ENCODE data around the gene DCST1.
A peak's percentile ranks its signal among the peaks of the same experiment; 100 is the strongest.

DCST1 gene

DNA sequence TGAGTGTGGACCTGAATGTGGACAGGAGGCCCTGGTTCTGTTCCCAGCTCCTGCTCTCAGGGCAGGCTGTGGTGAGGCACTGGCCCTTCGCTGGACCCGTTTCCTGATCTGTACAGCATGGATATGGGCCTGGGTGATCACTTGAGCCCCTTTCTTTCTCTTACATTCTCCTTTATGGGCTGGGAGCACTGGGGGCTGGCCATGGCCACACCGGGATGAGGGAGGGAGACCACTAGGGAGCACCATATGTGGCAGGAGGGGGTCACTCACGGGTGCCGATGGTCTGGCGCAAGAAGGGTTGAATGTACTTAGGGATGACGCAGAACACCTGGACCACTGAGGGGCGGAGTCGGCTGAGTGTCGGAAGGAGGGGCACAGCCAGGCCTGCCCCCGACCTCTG lies 2.7 kb upstream of the DCST1 start:
- no peak for DNase-seq (ENCODE audit: low read depth in 1 of 2, low spot score in 1 of 2)

DNA sequence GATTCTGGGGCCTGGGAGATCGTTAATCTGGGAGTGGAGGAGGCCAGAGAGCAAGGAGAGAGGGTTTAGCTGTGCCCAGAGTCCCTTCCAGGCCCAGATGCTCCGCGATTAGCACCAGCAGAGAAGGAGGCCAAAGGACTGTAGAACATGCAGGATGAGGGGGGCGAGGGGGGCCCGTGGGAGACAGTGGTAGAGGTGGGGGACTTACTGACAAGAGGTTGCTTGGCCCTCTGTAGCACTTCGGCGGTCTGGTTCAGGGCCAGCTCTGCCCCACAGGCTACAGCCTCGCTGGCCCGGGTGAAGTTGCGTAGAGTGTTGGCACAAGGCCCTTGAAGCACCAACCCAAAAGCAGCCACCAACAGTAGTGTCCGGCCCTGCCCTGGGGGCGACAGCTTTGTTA lies 738 bp upstream of the DCST1 start:
- DNase-seq (ENCODE audit: low read depth in 1 of 2, low spot score in 1 of 2), result no peak

DNA sequence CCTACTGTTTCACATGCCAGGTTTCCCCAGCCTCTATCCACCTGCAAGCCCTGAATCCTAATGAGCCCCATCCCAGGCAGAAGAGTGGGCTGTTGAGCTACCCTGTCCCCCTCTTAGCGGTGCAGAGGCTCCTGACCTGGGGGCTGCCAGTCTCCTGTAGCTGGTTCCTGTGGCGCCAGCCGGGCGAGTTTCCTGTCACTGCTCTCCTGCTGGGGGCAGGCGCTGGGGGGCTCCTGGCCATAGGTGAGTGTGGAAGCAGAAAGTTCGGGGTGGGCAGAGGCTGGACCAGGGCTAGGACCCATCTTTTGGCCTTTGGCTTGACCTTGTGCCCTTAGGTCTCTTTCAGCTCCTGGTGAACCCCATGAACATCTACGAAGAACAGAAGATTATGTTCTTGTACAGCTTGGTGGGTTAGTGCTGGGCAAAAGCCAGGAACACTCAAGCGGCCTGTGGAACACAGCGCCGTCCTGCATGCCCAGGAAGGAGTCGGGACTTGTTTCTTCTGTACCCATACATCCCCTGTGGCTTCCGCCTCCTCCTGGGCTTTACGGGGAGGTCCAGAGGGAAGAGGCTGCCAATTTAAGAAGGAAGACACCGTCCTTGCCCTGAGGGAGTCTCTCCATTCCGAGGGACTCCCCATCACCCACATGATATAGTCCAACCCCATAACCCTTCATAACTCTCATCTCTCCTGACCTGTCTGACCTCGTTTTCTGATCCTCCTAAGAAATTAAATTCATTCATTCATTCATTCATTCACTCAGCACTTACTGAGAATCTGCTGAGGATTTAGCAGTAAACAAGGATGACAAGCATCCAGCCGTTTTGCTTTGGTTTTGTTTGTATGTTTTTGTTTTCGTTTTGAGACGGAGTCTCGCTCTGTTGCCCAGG lies 939 bp downstream of the DCST1 start:
- DNase-seq (ENCODE audit: low read depth in 1 of 2, low spot score in 1 of 2), result no peak

DNA sequence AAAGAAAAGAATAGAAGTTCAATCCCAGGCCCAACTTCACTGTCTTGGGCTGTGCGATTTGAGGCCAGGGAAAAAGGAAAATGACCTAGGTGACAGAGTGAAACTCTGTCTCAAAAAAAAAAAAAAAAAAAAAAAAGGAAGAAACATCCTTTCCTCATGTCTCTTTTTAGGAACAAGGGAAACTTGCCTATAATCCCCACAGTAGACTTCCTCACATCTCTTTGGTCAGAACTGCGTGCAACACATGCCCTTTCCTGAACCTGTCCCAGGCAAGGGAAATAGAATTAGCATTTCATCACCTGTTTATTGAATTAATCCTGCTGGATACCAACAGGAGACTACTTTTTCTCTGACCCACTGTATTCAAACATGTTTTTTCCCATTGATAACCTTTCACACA lies 2.3 kb downstream of the DCST1 start:
- no peak for DNase-seq (ENCODE audit: low read depth in 1 of 2, low spot score in 1 of 2)

DNA sequence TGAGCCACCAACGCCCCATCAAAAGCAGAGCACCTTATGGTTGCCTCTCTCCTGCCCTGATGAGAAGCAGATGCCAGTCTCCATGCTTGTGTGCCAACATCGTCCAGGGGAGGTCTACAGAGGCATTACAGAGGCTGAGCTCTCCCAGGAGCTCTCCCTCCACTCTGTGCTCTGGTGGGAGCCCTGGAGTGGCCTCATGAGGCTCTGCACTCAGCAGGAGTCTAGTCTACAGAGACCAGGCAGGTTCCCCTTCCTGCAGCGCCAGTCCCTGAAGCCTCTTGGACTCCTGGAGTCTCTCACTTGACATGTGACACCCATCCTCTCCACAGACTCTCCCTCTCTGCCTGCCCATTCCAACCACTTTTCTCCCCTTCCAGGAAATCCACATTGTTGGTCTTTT lies 3.4 kb downstream of the DCST1 start:
- no peak for DNase-seq (ENCODE audit: low read depth in 1 of 2, low spot score in 1 of 2)

DNA sequence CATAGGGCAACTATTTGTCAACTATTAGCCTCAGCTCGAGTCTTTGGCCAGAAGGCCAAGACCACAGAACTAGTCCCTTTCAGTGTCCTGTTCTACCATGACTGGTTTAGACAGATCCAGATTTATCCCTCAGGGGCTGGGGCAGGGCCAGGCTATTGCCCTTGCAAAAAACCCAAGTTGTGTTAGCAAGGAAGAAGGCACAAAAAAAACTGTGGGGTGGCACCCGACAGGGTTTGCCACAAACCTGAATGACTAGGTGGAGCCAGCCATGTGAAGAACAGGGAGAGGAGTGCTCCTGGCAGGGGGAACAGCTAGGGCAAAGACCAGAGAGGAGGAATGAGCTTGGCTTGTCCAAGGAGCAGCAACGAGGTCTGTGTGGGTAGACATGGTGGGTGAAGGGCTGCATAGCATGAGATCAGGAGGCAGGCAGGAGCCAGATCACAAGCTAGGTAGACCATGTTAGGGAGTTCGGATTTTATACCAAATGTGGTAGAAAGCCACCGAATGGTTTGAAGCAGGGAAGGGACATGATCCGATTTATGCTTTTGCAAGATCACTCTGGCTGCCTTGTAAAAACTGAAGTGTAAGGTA lies 4.3 kb downstream of the DCST1 start:
- no peak for DNase-seq (ENCODE audit: low read depth in 1 of 2, low spot score in 1 of 2)

DNA sequence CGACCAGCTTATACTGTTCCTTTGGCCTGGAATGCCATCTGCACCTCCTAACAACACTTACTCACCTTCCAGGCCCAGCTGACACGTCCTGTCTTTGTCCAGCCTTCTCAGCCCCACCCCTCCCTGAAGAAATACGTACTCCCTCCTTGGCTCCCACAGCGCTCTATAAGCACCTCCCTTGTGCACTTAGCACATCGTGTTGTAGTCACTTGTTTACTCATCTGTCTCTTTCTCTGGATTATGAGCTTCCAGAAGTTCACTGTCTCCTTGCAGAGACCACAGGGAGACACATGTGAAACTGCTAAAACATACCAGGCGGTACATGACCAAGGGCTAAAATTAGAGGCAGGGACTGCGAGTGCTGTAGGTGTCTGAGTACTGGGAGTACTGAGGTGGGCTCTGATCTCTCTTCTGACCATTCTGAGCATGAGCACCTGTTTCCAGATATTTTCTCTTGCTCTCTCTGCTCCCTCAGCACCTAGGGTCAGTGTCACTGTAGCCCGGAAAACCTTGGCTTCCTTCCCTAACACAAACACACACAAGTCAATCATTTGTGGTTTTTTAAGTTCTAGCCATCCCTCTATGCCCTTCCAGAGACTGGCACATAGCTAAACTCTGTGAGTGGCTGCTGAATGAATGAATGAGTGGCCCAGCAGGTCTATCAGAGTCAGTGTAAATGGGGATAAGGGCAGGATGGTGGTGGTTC lies 5.1 kb downstream of the DCST1 start:
- no peak for DNase-seq (ENCODE audit: low read depth in 1 of 2, low spot score in 1 of 2)

DNA sequence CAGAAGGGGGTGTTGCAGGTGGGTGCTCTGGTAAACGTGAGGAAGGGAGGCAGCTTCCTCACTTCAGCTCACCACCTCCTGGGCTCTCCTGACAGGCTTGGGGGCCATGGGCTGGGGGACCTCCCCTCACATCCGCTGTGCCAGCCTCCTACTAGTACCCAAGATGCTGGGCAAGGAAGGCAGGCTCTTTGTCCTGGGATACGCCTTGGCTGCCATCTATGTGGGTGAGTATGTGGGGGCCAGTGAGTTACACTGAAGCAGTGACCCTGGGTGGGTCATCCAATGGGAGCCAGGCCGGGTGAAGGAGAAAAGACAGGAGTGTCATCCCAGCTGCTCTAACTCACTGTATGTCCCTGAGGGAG lies 5.7 kb downstream of the DCST1 start:
- DNase-seq (ENCODE audit: low read depth in 1 of 2, low spot score in 1 of 2), result no peak

DNA sequence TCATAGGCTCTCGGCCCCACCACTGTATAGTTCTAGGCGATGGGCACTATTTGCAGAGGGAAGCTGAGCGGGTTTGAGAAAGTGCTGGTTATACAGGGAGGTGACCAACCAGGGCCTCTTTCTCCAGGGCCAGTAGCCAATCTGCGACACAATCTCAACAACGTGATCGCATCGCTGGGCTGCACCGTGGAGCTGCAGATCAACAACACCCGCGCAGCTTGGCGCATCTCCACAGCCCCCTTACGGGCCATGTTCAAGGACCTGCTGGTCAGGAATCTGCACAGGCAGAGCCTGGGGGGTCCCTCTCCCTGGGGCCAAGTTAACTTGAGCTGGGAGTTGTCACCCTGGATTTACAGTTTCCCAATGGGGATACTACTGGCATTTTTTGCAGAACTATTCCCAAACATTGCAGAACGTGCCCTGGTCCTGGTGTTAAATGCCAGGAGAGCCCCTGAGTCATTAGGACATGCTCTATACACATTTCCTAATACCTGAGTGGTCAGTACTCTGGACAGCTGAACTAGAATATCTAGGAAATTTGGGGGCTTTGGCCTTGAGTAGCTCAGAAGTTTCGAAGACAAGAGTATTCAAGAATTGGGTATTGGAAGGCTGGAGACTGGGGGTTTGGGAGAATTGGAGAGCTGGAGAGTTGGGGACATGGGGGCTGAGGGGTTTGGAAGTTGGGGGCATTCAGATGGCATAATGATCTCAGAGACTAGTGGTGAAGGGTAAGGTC lies 6.9 kb downstream of the DCST1 start:
- DNase-seq (ENCODE audit: low read depth in 1 of 2, low spot score in 1 of 2), result no peak

DNA sequence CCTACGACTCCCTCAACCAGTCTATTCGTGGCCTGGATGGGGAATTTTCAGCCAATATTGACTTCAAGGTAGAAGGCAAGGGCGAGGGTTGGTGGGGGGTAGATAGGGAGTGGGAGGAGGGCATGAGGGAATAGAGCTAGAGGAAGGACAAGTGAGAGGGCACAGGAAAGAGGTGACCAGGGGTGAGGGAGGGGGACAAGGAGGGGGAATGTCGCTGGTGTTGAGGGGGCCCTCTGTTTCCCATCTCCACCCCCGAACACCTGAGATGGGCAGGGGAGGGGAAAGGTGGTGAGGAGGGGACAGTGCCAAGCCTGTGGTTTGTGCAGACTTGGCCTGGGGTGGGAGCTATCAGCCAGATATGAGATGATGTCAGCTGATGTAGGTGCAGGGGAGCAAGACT lies 9.2 kb downstream of the DCST1 start:
- DNase-seq (ENCODE audit: low read depth in 1 of 2, low spot score in 1 of 2), result no peak

DNA sequence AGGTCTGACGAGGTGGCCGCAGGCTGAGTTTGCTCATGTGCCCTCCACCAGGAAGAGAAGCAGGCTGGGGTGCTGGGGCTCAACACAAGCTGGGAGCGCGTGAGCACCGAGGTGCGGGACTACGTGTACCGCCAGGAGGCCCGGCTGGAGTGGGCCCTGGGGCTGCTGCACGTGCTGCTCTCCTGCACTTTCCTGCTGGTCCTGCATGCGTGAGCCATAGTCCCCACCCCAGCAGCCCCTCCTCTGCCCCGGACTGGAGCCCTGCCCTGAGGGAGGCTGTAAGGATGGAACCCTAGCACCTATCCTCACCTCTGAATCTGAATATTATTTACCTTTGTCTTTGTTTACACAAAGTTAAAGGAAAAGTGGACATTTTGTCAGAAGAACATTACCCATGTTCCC lies 9.7 kb downstream of the DCST1 start:
- no peak for DNase-seq (ENCODE audit: low read depth in 1 of 2, low spot score in 1 of 2)

DNA sequence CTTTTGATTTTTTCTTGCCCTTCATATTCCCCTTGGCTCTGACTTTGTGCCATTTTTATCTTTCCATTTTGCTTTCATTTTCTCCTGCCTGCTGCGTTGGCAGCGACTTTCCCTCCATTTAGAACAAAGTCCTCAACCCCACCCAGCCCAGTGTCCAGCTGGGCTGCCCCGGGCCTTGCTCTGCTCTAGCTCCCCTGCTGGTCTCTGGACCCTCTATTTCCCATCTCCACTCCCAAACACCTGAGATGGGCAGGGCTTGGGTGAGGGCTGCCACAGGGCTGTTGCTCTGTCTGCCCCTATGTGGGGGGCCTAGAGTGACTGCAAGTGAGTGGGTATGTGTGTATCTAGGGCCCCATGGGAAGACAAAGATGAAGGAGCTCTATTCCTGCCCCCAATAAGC lies 10.2 kb downstream of the DCST1 start:
- DNase-seq (ENCODE audit: low read depth in 1 of 2, low spot score in 1 of 2), result no peak

DNA sequence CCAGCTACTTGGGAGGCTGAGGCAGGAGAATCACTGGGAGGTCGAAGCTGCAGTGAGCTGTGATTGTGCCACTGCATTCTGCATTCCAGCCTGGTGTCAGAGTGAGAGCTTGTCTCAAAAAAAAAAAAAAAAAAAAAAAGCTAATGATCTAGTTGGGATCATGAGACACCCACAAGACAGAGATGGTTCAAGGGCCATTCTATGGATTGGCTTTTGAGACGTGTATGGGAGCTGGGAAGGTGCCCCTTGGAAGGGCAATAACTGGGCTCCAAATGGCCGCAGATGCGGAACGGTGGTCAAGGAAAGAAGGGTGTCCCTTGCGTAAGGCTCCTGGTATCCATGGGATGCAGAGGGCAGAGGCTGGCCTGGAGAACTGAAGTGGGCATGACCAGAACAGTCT lies 10.7 kb downstream of the DCST1 start:
- no peak for DNase-seq (ENCODE audit: low read depth in 1 of 2, low spot score in 1 of 2)

DNA sequence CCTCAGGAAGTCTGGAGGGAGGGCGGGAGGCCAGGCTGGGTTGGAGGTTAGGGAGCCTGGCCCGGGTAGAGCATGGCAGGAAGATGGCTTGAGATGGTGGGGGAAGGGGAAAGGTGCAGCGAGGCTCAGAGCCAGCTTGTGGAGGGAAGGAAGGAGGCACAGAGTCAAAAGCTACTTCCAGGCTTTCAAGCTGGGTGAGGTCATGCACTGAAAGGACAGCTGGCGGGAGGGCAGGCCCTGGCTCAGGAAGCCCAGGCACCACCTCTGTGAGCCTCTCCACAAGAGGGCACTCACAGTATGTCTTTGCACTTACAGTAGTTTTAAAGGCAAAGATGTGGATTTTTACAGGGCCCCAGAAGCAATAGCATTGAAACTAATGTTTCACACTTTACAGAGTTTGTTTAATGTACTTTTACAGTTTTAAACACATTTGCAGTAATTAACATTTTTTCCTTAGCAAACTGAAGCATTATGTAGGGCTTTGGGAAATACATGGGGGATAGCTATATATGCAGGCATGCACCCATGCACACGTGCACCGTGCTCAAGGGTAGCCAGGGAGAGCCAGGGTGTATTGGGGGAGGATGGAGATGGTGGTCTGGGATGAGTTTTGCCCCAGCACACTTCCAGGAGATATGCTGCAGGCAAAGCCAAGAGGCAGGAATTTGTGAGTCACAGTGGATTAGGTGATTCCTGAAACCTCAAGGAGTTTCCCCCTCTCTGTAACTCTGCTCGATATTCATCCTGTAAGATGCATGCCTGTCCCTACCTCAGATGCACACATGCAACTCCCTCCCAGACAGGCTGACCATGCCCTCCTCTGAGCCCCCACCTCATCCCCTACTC lies 11.4 kb downstream of the DCST1 start:
- no peak for DNase-seq (ENCODE audit: low read depth in 1 of 2, low spot score in 1 of 2)

DNA sequence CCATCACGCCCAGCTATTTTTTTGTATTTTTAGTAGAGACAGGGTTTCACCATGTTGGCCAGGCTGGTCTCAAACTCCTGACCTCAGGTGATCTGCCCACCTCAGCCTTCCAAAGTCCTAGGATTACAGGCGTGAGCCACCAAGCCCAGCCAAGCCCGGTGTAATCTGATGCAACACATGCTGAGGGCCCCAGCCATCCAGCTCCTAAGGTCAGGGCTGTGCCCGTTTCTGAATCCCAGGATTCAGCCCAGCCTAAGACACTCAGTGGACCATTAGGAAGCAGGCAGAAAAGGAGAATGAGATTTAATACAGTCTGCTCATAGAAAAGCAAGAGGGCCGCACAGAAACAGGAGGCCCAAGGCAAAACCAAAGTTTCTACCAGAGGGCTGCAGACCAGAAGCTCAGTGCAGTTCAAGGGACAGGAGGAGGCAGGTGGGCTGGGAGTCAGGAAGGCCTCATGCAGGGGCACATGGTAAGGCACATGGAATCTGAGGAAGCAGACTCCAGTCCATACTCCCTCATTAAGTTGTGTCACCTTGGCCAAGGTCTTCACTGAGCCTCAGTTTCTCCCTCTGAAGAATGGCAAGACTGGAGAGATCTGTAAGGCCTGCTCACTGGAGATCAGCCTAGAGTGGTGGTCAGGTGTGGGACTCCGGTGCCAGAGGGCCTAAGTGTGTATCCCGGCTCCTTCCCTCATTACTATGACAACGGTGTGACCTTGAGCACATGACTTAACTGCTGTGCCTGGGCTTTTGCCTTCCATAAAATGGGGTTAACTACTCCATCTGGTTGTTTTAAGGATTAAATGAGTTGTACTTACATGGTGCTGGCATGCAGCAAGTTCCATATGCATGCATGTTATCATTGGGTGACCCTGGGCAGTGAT lies 15.1 kb downstream of the DCST1 start:
- DNase-seq (ENCODE audit: low read depth in 1 of 2, low spot score in 1 of 2), result no peak

DNA sequence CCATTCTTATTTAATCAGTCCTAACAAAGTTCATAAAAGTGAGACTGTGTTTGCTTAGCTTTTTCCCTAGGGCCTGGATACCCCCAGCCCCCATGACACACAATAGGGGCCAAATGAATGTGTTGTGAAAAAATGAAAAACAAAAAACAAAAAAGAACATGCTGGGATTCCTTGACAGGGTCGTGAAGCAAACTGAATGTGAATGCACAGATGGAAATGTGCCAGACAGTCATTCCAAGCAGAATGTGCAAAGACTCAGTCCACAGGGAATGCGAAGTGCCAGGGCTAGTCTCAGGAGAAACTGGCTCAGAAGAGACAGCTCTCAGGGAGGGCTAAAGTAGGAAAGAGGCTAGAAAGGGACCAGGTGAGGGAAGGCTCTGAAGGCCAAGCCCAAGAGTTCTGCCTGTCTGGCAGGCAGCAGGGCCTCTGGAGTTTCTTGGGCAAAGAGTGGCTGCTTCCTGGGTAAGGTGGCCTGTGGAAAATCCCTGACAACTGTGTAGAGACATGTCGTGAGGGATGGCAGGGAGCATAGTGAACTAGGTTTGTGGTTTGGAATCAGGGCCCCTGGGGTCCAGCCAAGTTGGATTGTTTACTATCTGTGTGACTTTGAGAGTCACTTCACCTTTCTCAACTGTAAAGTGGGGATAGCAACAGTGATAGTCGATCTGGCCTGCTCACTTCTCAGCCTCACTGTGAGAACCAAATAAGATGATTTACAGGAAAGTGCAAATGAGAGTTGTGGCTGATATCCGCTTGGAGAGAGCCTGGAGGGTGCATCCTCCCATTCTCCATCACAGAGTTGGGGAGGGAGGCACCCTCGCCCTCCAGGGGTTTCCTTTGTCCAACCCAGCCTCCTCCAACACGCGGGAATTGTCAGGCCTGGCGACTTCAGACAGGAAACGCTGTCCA lies 16.3 kb downstream of the DCST1 start:
- DNase-seq (ENCODE audit: low read depth in 1 of 2, low spot score in 1 of 2), result no peak

DNA sequence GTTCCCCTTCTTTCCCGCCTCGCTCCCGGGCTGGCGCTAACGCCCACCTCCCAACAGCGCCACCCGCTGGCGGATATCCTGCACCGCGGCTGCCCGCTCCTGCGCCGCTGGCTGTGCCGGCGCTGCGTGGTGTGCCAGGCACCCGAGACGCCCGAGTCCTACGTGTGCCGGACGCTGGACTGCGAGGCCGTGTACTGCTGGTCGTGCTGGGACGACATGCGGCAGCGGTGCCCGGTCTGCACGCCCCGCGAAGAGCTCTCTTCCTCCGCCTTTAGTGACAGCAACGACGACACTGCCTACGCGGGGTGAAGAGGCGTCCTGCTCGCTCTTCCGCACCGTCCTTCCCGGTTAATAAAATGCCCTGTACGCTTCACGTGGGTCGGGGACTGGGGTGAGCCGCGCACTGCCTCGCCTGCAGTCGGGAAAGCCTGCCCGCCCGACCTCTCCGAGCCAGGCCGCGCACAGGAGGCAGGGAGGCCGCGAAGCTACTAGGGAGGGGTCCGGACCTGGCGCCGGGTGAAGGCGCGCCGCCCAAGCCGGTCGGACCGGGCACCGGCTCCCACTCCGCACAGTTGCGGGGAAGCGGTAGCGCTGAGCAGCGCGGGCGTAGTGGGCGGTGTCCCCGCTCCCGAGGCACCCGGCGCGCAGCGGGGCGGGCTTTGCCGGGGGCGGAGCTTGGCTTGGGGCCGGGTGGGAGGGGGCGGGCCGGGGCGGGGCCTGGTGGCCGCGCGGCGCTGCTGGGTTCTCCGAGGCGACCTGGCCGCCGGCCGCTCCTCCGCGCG lies 17.1 kb downstream of the DCST1 start, which contains the start of gene ADAM15:
Gene ADAM15, plus strand, starts transcription at position 757 of the 782 bp plus-strand sequence. CDS start 71 bp downstream, outside the sequence.
- DNase-seq (ENCODE audit: low read depth in 1 of 2, low spot score in 1 of 2), result peak; percentile 64 to 65

DNA sequence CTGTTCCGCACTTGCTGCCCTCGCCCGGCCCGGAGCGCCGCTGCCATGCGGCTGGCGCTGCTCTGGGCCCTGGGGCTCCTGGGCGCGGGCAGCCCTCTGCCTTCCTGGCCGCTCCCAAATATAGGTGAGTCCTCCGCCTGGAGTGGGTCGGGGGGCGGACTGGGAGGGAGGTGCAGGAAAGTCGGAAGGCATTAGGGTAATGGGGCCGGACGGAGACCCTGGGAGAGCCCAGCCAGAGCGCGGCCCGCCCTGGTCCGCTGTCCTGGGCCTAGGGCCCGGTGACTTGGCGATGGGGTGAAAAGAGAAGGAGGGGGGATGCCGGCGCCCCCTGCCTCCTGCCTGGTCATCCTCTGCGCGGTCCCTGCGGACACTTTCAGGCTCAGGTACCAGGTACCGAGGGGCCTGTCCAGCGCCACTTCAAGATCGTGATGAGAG lies 17.7 kb downstream of the DCST1 start:
- no peak for DNase-seq (ENCODE audit: low read depth in 1 of 2, low spot score in 1 of 2)

Measured in activated CD4-positive, alpha-beta T cell treated with anti-CD3 and anti-CD28 coated beads, Interleukin-2, amount 50 U/mL, for 24 hours (primary cell).